Transverse colon (tissue), 4 donors: Measurements from ENCODE around the gene UNC13B.

ENCODE experiments used
- CTCF ChIP-seq, 5 experiments: fragments of 200-600 bp in 3 of 5; fragments of 450-650 bp in 2 of 5; sonication (generic) in 3 of 5; IDR thresholded peaks; 1 replicate in 2 of 5; 2 replicates in 3 of 5; pipeline ENCODE4 v1.5.1; 2016 to 2017; ENCODE audit warnings: antibody characterized with exemption in 5 of 5, inconsistent platforms in 3 of 5, mild to moderate bottlenecking in 2 of 5, moderate library complexity in 1 of 5
- EP300 ChIP-seq: sonication (generic); formaldehyde crosslinking; IDR thresholded peaks from one replicate; pipeline ENCODE4 v1.6.1; 2017; ENCODE audit warnings: antibody characterized with exemption, low read depth
- POLR2A ChIP-seq: fragments of 450-650 bp; IDR thresholded peaks from one replicate; pipeline ENCODE4 v1.6.1; 2016; ENCODE audit warnings: antibody characterized with exemption, mild to moderate bottlenecking, moderate library complexity
- POLR2AphosphoS5 ChIP-seq, 3 donors: sonication (generic); formaldehyde crosslinking; IDR thresholded peaks; one replicate each; pipeline ENCODE4 v1.6.1; 2016; ENCODE audit warnings: antibody characterized with exemption in 3 of 3

- TF ChIP-seq EP300 (no peak), CTCF (IDR thresholded peaks at IDR 0.05) (no peak), POLR2A (no peak), POLR2AphosphoS5 (IDR thresholded peaks at IDR 0.05) (no peak)
Observed at GRCh38 chr9:35142037-35142436, 19.8 kb upstream of the UNC13B start.
